Measurements from ENCODE around the gene INTS13. TPM values are rescaled to one million over a fixed set of nuclear protein-coding genes. Genes with fewer than 3 reads are reported as not detected.

The INTS13 gene
- total and polyA plus RNA-seq, 2 donors (not counting 3 experiments of a cell fraction or from before 2014, with no cell fraction given), result 8.7 to 35.9 TPM

- Histone ChIP-seq H3K9me3 (replicated peaks; ENCODE audit: control insufficient read depth, insufficient read depth, low read length) (no peaks in the 10 kb centered on the region), H3K4me2 (ENCODE audit: insufficient read depth, low read length) (no peak overlapping the region), H3K27ac (ENCODE audit: insufficient read depth, low read depth, low read length) (no peak overlapping the region), H3K36me3 (ENCODE audit: control insufficient read depth in 2 of 2, extremely low read depth in 1 of 2, insufficient read depth in 2 of 2, low read length in 2 of 2) (peaks cover 4 to 8% of the 10 kb centered on the region in 2 experiments), H3K9ac (replicated peaks; ENCODE audit: extremely low read depth, insufficient read depth, low read length) (no peak overlapping the region), H3K79me2 (ENCODE audit: control insufficient read depth, insufficient read depth, low read length) (peaks cover 56% of the 10 kb centered on the region), H3K4me3 (replicated peaks in 1 of 3; ENCODE audit: insufficient read depth in 1 of 3, low read depth in 1 of 3, low read length in 3 of 3) (no peak overlapping the region), H3K27me3 (ENCODE audit: control insufficient read depth in 2 of 2, insufficient read depth in 2 of 2, low read length in 2 of 2) (no peaks in the 10 kb centered on the region), H3K4me1 (ENCODE audit: control insufficient read depth, extremely low read depth, insufficient read depth, low read length) (no peaks in the 10 kb centered on the region), H2AFZ (ENCODE audit: low read depth, low read length) (no peak overlapping the region), H3K9me1 (replicated peaks; ENCODE audit: control insufficient read depth, extremely low read depth, insufficient read depth, low read length) (no peaks in the 10 kb centered on the region), H4K20me1 (replicated peaks; ENCODE audit: control insufficient read depth, extremely low read depth, insufficient read depth, low read length) (peaks cover 3% of the 10 kb centered on the region)
- TF ChIP-seq POLR2A (IDR thresholded peaks at IDR 0.05; ENCODE audit: low read depth, low read length) (no peak), JUN (IDR thresholded peaks at IDR 0.05; ENCODE audit: borderline replicate concordance, insufficient read depth, insufficient read length, low read depth) (no peak), EZH2 (IDR thresholded peaks at IDR 0.05; ENCODE audit: borderline replicate concordance, low read depth, low read length, severe bottlenecking) (no peak), POLR2AphosphoS5 (IDR thresholded peaks at IDR 0.05; ENCODE audit: insufficient read depth, low read depth, low read length) (no peak), MYC (IDR thresholded peaks at IDR 0.05; ENCODE audit: low read depth, low read length) (no peak), GATA2 (IDR thresholded peaks at IDR 0.05; ENCODE audit: insufficient read depth, insufficient read length, low read depth, low read length) (no peak), FOS (IDR thresholded peaks at IDR 0.05; ENCODE audit: borderline replicate concordance, insufficient read depth, low read length) (no peak), MAX (IDR thresholded peaks at IDR 0.05; ENCODE audit: insufficient read depth, insufficient read length) (no peak)
- TF ChIP-seq, protein P1, sequence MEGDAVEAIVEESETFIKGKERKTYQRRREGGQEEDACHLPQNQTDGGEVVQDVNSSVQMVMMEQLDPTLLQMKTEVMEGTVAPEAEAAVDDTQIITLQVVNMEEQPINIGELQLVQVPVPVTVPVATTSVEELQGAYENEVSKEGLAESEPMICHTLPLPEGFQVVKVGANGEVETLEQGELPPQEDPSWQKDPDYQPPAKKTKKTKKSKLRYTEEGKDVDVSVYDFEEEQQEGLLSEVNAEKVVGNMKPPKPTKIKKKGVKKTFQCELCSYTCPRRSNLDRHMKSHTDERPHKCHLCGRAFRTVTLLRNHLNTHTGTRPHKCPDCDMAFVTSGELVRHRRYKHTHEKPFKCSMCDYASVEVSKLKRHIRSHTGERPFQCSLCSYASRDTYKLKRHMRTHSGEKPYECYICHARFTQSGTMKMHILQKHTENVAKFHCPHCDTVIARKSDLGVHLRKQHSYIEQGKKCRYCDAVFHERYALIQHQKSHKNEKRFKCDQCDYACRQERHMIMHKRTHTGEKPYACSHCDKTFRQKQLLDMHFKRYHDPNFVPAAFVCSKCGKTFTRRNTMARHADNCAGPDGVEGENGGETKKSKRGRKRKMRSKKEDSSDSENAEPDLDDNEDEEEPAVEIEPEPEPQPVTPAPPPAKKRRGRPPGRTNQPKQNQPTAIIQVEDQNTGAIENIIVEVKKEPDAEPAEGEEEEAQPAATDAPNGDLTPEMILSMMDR (IDR thresholded peaks at IDR 0.05; ENCODE audit: extremely low read depth in 1 of 2, insufficient read depth in 1 of 2, low read depth in 1 of 2, low read length in 2 of 2), result no peak
- DNase-seq (ENCODE audit: low read depth, low spot score) (no peak), FAIRE-seq (no peak)
- ChIA-PET POLR2A (no interaction called here), CTCF (no interaction called here)
- dilution Hi-C loops (cut with MboI; ENCODE audit: extremely low pct_ligation_motif_present, low sequenced_read_pairs) (no loop called here), intact Hi-C loops (cut with micrococcal nuclease) (no loop called here)
- no TSS peak for BruUV-seq (replicated peaks)
Observed at GRCh38 chr12:26954027-26954426, 16.2 kb upstream of the INTS13 start.

Data from endothelial cell of umbilical vein (primary cell).